Dedifferentiated amniotic fluid mesenchymal stem cell (primary cell): ENCODE data around the gene TEAD1.

Experiments
- DNase-seq: peaks from one replicate; pipeline ENCODE4 v3.0.0-alpha.2; 2016; ENCODE audit errors: extremely low spot score

The TEAD1 gene

DNA sequence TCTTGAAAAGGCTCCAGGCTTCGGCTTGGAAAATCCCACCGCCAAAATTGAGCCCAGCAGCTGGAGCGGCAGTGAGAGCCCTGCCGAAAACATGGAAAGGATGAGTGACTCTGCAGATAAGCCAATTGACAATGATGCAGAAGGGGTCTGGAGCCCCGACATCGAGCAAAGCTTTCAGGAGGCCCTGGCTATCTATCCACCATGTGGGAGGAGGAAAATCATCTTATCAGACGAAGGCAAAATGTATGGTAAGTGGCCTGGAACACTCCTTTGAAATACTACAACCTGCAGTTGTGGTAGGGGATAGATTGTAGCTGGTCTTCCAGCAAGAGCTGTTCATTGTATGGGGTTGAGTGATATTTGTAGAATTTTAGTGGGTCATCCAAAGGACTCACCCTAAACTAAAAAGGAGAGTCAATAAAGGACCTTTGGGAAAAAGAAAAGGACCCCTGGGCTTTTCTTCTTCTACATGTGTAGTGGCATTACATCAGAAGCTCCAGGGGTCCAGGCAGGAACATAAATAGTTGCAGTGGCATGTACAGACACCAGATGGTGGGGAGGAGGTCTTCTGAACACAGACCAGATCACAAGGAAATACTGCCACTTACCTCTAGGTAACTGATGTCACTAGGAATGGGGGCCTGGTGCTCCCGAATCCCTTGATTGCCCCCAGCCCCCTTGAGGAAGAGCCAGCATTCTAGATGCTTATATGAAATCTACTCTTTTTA is 90.1 kb downstream of the TEAD1 start:
- no peak for DNase-seq

DNA sequence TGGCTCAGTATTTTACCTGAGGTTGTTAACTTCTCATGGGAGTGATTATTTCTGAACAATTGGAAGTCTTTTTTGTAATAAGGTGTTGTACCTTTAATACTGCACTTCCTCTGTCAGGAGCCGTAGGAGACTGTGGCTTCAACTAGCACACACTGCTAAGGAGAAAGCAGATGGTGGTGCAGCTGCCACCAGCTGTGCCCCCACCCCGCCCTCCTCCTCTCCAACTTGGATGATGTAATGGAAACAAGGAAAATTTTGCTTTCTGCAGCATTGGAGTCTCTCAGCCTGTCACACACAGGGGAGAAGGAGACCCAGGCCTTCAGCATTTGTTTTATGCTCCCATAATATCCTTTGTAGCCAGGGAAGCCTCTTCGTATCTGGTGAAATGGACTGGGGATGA is 91.2 kb downstream of the TEAD1 start:
- DNase-seq, result peak; percentile 64

DNA sequence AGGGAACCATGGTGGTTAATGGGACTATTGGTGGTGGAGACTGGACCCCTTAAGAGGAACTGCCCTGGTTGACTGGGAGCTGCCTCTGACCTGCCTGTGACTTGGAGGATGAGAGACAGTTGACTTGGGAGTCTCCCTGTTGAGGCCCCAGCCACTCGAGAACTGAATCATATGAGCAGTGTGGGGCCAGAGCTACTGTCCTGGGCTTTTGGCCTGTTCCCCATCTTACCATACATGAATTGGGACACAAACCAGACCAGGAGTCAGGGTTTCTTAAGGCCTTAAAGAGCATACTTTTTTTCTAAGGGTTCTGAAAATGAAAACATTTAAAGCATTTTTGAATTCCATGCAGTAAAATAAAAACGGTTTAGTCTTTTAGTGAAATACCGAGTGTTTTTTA is 92.8 kb downstream of the TEAD1 start:
- DNase-seq, result no peak

DNA sequence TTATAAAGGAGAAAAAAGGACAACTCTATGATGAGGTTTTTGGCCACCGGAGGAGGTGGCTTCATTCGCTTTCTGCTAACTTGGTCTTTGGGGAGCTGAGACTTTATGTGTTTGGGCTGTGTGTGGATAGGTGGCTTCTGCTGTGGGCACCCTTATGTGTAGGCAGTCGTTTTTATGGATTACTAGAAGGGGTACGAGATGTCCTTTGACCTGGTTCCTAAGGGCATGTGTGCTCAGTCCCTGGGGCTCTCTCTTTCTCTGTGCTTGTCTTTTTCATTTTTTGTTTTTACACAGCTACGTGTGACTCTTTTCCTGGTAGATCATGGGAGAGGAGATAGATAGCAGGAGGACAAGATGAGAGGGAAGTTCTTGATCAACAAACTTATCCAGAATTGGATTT is 93.4 kb downstream of the TEAD1 start:
- DNase-seq, result no peak

DNA sequence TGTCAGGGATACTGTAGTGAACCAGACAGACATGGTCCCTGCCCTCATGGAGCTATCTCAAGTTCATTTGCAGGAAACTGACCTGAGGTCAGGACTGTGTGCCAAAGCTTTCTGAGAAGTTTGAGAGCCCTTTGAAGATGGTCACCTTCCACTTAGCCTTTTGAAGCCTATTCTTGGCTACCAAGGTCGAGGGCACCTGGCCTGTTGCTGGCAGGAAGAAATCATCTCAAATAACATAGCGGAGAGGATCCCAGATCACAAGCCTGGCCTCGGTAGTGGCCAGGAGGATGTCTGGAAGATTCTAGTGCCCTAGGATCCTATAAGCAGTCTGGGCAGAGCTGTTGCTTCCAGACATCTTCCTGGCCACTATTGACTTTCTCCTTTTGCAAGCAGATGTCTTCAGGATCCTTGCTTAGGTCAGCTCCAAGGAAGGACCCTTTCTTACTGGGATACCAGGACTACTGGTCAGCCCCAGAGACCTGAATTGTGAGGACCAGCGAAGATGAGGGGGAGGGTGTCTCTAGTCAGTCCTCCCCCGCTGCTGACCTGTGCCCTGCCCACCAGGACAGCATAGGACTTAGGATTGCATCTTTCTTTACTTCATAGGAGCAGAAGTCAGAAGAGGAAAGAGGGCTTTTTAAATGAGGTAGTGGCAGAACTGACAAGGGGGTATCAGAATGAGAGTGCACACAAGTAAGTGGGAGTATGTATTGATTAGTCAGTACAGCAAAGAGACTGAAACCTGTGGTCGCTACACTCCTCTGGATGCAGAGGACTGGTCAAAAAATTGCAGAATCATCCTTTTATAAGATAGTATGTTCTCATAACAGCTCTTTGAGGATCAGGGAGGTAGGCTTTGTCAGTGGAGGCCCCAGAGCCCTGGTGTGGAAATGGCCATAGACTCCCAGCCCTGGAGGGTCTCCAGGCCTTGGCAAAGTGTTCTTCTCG is 94.8 kb downstream of the TEAD1 start:
- no peak for DNase-seq

DNA sequence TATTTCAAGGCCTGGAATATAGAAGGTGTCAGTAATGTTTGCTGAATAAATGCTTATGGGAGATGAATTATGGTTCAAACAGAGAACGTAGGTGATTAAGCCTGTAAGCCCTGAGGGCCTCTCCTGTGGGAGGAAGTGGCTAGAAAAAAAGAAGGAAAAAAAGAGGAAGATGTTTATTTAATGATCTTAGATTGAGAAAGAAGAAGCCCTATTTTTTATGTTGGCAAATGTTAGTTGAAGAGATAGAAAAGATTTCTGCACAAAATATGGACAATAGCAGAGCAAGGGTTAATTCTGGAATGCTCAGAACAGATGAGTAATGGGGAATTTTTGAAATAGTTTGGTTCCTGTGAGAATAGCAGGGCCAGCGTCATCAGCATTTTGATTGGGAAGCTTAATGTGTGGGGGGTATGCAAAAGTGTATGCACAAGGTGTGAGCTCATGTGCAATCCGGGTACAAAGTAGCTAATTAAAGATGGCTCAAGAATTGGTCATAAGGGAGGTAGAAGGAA is 95.7 kb downstream of the TEAD1 start:
- DNase-seq, result peak; percentile 42

DNA sequence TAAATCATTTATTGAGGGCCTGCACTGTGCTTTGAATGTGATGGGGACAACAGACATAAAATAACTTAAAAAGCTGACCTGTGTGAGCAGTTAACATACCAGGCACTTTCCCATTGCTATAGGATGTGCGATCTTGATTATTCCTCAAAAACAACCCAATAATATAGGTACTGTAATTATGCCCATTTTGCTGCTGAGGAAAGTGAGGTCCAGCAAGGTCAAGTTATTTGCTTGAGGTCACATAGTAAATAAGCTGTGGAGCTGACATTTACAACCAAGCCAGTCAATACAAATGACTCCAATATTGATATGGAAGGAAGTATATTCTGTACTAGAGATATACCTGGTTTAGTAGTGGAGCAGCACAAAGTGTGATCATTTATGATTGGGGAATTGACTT is 96.2 kb downstream of the TEAD1 start:
- no peak for DNase-seq

DNA sequence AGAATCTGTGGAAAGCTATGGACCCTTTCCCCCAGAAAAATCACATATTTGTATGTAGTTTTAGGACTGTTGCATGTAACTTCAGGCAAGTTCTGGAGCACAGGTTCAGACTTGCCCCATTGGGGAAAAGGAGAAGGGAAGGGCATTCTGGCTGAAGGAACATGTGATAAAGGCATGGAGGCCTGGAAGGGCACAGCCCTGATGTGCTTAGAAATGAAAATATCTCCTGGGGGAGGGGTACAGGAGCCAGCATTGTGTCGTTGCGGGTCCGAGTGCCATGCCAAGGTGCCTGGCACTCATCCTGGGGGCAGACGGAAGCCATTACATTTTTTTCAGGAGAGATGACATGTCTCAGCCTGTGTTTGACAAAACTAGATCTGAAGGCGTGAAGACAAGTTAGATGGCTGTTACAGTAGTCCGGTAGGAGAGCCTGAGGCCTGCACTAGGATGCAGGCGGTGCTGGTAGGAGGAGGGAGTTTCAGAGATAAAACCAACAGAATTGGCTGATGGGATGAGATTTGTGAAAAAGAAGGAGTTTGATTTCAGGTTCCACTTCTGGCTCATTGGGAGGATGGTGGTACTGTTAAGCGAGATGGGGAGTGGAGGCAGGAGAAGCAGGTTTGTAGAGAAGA is 96.9 kb downstream of the TEAD1 start:
- DNase-seq, result no peak

DNA sequence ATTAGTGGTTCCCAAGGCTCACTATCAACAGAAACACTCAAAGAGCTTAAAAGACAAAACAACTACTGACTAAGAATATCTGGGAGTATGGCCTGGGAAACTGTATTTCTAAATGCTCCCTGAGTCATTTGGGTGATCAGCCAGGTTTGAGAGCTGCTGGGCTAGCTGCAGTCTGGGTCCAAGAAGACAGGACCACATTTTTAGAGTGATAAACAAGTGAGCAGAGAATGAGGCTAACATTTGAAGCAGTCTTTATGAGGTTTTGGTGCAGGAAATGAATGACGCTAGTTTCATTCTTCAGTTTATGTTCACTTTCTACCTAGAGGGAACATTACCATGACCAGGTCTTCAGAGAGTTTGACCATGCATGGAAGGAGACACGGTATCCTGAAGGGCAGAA is 97.7 kb downstream of the TEAD1 start:
- no peak for DNase-seq

DNA sequence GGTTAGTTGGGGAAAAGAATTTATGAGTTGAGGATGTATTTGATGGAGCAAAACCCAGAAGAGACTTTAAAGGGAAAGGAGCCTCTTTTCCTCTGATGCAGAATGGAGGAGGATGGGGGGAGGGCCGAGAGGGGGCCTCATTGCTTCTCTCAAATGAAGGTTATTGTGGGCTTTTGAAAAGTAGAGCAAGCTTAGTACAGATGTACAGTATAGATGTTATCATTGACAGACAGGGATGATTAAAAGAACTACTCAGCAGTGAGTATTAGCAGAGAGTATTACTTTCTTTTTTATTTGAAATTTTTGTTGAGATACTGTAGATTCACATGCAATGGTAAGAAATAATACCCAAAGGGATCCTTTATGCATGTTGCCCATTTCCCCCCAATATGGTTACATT is 98.1 kb downstream of the TEAD1 start:
- no peak for DNase-seq

DNA sequence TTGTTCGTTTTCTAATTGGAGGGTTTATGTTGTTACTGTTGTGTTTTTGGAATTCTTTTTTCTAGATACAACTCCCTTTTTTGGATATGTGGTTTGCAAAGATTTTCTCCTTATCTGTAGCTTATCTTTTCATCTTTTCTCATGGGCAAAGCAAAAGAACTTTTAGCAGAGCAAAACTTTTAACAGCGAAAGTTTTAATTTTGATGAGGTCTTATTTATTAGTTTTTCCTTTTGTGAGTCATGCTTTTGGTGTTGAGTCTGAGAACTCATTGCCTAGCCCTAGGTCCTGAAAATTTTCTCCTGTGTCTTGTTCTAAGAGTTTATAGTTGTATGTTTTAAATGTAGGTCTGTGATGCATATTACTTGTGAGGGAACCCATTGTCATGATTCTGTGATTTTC is 99.4 kb downstream of the TEAD1 start:
- no peak for DNase-seq

DNA sequence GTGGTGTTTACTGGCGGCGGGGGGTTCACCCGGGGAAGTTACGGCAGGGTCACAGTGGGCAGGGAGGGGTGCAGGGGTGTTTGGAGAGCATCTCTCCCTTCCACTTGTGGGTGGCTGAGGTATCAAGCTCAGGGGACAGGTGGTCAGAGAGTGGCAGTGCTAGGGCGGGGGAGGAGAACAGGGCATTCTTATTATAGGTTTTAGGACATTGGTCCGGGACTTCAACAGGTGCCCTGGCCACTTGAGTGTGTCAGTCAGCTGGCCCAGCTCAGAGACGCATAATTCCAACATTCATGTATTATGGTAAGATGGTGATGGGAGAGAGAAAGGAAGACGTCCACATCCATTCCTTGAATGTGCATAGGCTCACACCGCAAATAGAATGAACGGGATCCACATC is 101.7 kb downstream of the TEAD1 start:
- no peak for DNase-seq

DNA sequence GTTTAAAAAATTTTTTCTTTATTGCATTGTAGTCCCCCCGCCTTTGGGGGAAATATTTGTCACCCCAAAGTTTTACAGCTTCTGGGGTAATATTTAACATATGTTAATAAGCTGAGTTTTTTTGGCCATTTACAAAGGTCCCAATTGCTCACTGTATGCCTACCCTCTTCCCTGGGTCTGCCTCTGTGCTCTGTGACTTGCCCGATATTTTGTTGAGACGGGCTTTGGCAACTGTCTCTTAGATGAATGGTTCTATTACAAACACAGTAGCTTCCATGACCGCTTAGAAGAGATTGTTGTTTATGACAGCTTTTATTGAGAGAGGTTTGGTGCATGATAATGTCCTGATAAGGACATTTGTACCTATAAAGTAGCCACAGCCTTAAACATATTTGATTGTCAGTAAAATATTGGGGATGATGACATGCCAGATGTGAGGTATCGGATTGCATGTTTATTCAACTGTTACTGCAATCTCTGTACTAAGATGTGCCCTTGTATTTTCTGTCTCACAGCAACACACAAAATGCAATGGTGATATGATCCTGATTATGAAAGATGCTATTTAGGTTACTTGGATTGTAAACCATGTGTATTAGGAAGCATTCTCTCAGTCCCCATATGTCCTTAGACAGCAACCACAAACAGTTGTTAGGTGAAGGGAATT is 103.1 kb downstream of the TEAD1 start:
- DNase-seq, result no peak

DNA sequence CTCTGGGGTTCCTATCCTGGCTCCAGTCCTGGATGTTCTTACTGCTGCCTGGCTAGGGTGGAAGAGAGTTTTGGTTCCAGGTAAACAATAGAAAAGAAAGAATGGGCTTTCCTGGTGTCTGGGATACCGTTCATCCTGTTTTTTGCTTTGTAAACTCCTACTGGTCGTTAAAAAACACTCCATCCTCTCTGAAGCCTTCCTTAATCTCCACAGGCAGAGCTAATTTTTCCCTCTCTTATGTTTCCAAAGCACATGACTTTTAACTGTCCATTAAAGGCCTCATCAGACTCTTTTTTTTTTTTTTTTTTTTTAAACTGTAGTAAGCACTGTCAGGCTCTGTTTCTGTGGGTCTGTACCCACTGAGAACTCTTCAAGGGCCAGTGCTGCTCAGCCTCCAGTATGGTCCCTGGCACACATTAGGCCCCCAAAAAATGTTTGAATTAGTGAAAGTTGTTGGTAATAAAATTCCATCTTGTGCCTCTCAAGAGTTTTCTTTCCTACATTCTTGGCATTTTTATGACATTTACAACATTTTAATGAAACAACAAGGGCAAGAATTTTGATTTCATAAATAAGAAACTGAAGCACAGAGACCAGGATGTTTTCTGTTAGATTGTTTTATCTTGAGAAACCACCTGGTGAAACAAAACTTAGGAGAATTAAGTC is 104.2 kb downstream of the TEAD1 start:
- DNase-seq, result no peak

DNA sequence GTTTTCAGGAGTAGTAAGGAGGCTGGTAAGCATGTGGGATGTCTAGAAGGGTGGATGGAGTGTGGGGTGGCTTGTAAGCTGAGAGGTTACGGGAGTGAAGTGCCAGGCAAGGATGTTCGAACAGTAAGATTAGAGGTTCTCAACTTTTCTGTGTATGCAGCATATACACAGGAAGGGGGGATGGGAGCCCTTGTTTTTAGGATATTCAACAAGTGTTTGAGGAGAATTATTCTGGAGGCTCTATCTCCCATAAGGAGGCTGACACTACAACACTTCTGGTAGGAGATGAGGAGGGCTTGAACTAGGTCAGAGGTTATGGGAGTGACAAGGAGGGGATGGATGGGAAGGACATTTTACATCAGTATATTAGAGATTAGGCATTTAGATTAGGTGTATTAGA is 109.5 kb downstream of the TEAD1 start:
- DNase-seq, result no peak

DNA sequence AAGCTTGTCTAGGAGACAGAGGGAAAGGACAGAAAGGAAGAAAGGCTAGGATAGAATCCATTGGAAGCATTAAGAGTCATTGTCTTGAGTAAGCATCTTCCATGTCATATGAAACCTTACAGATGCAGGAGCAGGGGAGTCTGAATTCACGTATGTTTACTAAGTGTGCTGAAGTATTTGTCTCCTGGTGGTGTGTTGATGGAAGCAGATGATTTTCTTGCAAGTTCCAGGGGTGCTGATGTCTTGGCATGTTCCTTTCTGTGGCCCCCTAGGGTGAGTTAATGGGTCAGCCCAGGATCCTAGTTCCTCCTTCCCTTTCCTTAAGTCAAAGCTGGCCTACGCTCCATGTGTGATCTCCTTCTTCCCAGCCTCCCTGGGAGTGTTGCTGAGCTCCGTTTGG is 110.2 kb downstream of the TEAD1 start:
- no peak for DNase-seq

DNA sequence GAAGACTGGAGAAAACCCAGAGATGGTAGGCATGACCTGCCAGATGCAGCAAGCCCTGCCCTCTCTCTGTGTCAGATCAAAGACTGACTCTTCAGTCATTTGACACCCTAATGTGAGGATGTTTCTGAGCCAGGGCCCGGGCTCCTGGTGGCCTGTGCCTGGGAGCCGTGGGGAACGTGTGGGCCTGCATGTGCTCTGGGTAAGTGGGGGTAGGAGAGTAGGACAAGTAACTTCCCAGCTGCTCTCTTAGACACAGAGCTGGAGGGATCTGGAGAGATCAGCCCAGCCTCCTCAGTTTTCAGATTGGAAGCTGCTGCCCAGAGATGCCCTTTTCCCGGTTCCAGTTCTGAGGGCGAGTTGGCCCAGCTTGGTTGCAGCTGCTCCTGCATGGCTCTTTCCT is 110.8 kb downstream of the TEAD1 start:
- DNase-seq, result no peak

DNA sequence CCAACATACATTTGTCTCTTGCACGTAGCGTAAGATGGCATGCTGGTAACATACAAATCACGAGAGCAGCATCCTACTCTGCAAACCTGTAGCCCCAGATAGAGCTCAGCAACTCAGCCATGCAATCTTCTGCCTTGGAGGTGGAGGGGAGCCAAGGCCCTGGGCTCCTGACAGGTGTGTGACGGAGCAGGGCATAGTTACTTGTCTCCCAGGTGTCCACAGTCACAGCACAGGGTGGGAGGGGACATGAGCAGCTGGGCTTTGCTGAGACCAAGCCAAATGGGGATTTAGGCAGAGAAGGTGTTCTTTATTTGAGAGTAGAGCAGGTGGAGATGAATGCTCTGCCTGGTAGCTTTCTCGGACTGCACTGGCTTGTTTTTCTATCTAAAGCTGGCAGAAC is 111.7 kb downstream of the TEAD1 start:
- no peak for DNase-seq

DNA sequence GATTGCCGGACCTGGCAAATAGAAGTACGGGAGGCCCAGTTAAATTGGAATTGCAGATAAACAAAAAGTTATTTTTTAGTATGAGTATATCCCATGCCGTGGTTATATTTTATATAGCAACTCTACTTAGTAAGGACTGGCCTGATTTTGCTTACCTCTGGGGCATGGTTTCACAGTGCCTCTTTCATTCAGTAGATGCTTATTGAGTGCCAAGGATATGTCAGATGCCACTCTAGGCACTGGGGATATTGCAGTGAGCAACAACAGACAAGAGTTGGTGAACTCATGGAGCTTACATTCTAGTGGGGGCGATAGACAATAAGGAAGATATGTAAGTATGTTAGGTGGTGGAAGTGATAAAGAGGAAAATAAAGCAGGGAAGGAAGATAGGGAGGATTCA is 112.2 kb downstream of the TEAD1 start:
- no peak for DNase-seq

DNA sequence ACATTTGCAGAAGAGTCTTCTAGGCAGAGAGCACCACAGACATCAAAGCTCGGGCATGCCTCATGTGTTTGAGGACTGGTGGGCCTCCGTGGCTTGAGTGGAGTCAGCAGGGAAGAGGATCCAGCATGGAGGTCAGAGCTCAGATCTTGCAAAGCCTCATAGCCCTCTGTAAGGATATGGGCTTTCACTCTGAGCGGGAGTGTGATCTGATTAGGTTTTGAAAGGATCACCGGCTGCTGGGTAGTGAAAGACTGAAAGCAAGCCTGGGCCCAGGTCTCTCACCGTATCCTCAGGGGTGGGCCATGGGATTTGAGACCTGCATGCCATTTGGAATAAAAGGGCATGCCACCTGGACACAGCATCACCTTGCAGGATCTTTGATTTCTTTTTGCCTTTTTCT is 112.7 kb downstream of the TEAD1 start:
- DNase-seq, result no peak

DNA sequence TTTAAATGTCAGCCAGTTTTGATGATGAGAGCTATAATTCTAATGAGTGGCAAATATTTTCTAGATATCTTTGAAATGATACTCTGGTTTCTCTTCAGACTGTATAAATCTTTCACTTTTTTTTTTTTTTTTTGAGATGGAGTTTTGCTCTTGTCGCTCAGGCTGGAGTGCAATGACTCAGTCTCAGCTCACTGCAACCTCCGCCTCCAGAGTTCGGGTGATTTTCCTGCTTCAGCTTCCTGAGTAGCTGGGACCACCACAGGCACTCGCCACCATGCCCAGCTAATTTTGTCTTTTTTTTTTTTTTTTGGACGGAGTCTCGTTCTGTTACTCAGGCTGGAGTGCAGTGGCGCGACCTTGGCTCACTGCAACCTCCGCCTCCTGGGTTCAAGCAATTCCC is 113.6 kb downstream of the TEAD1 start:
- peak; percentile 58 for DNase-seq
